Subcutaneous adipose tissue (tissue), 4 donors: ENCODE results near the gene MVP. TPM values are rescaled to one million over a fixed set of nuclear protein-coding genes. Genes with fewer than 3 reads are reported as not detected.

Experiments used
- CTCF ChIP-seq: fragments of 450-650 bp; IDR thresholded peaks from one replicate; pipeline ENCODE4 v1.5.1; 2016; ENCODE audit warnings: low read depth, mild to moderate bottlenecking, control low read depth, antibody characterized with exemption, moderate library complexity
- total RNA-seq, 4 donors: library from RNA; depleted of rRNA; stranded (reverse); fragments of >200 nt; gene quantifications; one replicate each; pipeline ENCODE4 v1.1.0, GENCODE V29; 2016

The MVP gene
- total RNA-seq, 4 donors from 2014 or later, result 47.1 to 119 (median 103) TPM

- no peak for TF ChIP-seq CTCF
Measured at GRCh38 chr16:29812754-29813643, 7.3 kb upstream of the MVP start.

- no peak for TF ChIP-seq CTCF
Measured at GRCh38 chr16:29813644-29814562, 6.4 kb upstream of the MVP start.

DNA sequence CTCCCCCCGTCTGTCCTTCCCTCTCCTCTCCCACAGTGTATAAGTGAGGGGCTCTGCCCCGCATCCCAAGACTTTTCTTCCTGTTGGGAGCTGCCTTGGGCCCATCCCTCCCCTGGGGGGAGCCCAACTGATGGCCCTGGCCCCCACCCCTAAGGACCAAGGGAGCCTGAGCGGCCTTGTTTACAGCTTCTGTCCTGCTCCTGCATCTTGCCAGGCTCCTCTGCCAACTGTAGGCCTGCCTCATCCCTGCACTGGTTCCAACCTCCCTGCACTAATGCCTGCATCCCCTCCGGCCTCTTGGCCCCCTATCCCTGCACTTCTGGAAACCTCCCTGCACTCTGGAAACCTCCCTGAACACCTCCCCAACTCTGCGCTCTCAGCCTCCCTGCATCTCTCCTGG lies 5.7 kb upstream of the MVP start:
- TF ChIP-seq CTCF, result no peak

DNA sequence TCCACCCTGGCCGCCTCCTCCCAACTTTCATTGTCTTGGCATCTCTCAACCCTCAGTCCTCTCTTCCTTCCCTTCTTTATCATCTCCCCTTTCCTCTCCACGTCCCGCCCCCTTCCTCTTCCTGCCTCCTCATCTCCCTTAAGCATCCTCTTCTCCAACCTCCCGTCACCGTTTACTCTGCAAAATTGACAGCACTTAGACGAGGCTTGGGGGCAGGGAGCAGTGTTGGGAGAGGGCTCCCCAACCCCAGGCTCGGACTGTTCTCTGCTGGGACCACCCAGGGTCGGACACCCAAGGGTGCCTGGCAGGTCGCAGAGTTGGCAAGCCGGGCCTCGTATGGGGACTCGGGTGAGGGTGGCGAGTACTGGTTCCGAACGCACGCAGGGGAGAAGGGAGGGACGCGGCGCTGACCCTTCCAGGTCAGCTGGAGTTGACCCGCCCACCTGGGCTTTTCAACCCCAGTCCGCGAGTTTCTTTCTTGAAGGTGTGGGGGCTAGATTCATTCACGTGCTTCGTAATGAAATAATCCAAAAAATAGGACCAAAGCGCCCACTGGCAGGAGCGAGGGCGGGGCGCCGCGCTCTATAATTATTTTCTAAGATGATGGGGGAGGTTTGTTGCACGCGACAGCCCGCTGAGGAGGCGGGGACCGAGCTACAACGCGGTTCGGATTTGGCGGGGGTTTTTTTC lies 5.1 kb upstream of the MVP start:
- TF ChIP-seq CTCF, result no peak

DNA sequence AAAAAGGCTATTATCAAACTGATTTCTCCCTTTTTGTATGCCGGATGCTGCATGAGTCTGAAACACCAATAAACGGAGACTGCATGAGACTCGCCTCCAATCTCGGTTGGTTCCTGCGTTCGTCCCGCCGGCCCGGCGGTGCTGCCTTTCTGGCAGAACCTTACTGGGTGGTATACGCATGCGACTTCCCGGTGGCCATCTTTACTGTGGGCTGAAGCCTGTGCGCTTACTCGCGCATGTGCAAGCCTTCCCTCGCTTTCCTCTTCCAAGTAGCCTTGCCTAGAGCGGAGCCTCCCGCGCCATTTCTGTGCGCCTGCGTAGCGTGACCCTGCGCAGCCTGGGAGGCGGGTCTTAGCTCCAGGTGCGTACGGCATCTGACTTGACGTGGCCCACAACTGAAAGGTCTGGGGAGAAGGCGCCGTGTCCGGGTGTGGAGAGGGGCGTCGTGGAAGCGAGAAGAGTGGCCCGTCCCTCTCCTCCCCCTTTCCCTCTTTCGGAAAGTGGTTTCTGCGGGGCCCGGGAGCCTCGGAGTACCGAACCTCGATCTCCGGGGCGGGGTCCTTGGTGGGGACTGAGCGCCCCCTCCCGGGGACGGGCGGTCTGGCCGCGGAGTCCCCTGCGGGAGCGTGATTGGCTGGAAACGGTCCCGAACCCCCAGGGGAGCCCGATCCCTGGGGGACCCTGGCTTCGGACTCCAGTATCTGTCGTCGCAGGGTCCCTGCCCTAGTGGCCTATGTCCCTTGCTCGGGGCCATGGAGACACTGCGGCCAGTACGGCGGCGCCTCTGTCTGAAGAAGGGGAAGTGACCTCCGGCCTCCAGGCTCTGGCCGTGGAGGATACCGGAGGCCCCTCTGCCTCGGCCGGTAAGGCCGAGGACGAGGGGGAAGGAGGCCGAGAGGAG lies 4.2 kb upstream of the MVP start, which contains the start of gene PAGR1:
Gene PAGR1, plus strand, starts transcription at position 360 of the 901 bp plus-strand sequence. Its CDS starts 374 bp downstream, at position 734.
- TF ChIP-seq CTCF, result no peak

- no peak for TF ChIP-seq CTCF
Measured at GRCh38 chr16:29816694-29817441, 3.4 kb upstream of the MVP start.
